GM19455 (cell line): Measurements from ENCODE around the gene ORC3.
"Not testable (repeated sequence)": the region's sequence is repeated elsewhere in the genome, so short reads cannot be mapped to it uniquely, and the experiment has no call there.

Source experiments
- ATAC-seq: cut with Tn5 transposase; IDR thresholded peaks from one replicate; pipeline ENCODE4 v1.9.1; 2021; ENCODE audit not compliant: unreplicated experiment

The ORC3 gene

GRCh38 chr6:87590990-87591389 is 1.1 kb downstream of the ORC3 start:
- ATAC-seq: no peak

DNA sequence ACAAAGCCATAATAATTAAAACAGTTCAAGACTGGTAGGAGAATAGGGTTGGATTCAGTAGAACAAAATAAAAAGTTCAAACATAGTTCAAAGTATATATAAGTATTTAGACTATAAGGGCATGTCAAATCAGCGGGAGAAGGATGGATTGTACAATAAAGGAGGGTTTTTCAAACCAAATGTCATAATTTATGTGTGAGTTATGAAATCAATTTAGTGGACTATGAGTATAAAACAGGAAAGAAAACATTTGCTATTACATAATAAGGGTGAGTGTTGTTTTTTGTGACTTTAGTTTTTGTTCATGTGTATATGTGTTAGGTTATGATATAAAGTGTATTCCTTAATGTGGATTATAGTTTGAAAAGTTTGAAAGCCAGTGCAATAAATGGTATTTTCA is 10.6 kb downstream of the ORC3 start:
- no peak for ATAC-seq

DNA sequence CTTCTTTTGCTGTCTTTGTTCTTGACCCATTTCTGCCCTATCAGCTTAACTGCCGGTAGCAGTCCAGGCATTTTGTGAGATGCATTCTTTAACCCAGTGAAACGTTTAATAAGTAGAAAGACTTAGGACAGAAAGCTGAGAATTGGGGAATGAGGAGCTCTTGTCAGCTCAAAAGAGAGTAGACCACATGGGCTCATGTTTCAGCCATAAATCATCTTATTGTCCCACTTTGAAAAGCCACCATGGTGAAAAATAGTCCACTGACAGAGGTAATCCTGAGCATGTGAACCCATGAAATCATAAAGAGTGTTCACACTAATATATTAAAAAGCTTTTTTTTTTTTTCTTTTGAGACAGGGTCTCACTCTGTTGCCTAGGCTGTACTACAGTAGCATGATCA is 16.3 kb downstream of the ORC3 start:
- ATAC-seq: no peak

DNA sequence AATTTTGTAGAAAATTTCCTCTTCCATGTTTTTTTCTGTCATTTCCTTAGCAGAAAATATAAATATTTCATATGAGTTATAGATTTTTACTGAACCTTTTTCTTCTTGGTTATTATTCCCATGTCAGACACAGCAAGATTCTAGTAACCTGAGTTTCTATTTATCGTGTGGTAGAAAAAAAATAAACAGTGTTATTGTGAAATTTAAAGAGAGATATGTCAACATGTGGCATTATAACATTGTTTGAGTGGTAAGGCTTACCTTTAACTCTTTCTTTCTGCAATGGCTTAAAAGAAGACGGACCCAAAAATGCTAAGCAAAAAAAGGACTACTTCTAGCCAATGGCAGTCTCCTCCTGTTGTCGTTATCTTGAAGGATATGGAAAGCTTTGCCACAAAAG is 18.9 kb downstream of the ORC3 start:
- no peak for ATAC-seq

GRCh38 chr6:87613018-87613417 is 23.1 kb downstream of the ORC3 start:
- not testable (repeated sequence) for ATAC-seq

DNA sequence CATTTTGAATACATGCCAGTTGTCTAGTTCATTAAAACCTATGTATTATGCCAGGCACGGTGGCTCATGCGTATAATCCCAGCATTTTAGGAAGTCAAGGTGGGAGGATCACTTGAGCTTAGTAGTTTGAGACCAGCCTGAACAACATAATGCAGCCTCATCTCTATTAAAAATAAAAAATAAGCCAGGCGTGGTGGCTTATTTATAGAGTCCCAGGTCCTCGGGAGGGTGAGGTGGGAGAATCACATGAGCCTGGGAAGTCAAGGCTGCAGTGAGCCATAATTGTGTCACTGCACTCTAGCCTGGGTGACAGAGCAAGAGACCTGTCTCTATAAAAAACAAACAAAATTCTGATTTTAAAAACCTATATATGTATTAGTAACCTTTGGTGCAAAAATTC is 27.5 kb downstream of the ORC3 start:
- ATAC-seq: no peak

DNA sequence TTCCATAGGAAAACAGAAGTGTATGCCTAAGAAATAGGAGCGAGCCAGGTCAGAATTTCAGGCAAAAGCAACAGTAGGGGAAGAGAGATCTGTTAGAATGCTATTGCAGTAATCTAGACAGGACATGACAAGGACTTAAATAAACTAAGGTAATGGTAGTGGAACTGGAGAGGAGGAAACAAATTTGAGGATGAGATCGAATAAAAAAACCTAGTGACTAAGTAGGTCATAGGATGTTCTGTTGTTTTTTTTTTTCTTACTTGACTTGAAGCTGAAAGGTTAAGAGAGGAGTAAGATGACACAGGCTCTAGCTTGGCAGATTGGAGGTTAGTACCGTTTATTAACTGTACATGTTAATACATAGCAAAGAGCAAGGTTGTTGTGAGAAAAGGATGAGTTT is 28.6 kb downstream of the ORC3 start:
- ATAC-seq: no peak

DNA sequence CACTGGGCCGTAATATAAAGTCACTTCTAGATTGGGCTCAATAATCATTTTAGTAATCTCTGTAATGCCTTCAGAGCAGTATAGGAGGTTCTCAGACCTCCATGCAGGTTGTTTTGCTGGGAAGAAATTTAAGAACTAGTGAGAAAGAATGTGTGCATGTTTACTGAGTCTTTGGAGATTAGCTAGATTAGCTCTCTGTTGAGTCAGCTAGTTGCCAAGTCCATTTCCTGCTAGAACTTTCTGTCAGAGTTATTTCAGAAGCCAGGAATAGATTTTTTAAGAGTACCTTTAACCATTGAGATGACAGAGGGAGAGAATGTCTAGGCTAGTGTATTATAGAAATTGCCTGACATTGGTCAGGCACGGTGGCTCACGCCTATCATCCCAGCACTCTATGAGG is 33.3 kb downstream of the ORC3 start:
- no peak for ATAC-seq

- no peak for ATAC-seq
These were observed 38.5 kb downstream of the ORC3 start for GRCh38 chr6:87628424-87628823.

DNA sequence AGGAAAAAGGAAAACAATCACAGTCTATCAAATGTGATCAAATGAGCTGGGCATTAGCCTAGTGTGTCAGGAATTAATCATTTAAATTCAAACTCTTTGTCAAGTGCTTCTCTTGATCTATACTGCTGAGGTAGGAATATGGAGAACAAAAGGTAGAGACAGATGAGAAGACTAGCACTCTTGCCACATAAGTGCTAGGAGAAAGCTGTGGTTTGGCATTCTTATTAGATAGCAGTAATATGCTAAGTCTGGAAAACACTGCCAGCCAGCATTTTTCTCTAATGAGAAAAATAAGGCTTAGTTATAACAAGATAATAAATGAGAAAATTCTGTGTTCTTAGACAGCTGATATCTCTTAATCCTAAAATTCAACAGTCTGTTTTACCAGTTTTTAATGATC is 38.9 kb downstream of the ORC3 start:
- ATAC-seq: no peak

DNA sequence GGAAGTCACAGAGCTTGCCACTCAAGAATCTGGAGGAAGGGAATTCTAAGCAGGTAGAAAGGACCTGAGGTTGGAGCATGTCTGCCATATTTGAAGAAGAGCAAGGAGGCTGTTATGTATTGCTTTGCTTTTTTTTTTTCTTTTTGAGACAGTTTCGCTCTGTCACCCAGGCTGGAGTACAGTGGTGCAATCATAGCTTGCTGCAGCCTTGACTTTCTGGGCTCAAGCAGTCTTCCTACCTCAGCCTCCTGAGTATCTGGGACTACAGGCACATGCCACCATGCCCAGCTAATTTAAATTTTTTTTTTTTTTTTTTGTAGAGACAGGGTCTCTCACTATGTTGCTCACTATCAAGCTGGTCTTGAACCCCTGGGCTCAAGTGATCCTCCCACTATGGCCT is 40.8 kb downstream of the ORC3 start:
- no peak for ATAC-seq

DNA sequence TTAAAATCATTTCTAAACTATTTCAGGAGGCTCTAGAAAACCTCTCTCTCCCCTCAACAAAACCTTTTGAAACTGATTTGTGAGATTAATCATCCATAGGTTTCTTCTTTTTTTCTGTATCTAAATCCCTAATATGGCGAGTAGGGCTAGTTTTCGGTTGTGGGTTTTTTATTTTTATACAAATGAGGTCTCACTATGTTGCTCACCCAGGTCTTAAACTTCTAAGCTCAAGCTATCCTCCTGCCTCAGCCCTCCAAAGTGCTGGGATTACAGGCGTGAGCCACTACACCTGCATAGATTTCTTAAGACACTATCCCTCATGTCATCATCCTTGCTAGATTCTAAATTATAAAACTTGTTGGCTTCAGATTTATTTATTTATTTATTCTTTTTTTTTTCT is 43.9 kb downstream of the ORC3 start:
- ATAC-seq: no peak

DNA sequence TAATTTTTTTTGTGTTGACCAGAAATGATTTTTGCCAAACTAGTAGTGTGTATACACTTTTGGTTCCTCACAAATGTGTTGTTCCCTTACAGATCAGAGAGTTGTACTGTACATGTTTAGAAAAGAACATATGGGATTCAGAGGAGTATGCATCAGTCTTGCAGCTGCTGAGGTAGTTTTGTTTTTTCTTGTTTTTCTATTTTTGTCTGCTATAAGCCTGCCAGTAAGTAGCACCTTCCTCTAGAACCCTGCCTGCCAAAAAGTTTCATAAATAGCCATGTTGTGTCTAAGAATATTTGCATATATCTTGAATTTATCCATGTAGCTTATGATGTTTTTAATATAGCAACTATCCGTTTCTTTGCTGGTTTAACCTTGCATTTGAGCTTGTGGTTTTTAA is 46.4 kb downstream of the ORC3 start:
- ATAC-seq: no peak

DNA sequence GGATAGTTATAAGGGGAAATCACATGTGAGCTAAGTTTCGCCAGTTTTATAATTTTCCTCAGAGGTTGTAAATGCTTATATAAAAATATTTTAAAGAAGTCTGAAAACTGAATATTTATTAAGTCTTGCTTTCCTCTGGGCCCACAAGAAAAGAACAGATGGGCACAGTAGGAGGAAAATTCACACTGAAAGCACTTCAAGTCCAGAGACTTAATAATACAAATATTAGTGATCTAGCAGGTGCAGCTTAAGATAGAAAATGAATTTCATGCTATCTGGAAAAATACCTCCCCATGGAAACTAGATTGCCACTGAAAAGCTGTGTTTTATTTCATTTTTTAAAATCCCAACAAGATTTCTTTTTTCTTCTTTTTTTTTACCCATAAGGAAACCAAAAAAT is 47.2 kb downstream of the ORC3 start:
- no peak for ATAC-seq

- no peak for ATAC-seq
These were observed 49.4 kb downstream of the ORC3 start for GRCh38 chr6:87639373-87639772.

DNA sequence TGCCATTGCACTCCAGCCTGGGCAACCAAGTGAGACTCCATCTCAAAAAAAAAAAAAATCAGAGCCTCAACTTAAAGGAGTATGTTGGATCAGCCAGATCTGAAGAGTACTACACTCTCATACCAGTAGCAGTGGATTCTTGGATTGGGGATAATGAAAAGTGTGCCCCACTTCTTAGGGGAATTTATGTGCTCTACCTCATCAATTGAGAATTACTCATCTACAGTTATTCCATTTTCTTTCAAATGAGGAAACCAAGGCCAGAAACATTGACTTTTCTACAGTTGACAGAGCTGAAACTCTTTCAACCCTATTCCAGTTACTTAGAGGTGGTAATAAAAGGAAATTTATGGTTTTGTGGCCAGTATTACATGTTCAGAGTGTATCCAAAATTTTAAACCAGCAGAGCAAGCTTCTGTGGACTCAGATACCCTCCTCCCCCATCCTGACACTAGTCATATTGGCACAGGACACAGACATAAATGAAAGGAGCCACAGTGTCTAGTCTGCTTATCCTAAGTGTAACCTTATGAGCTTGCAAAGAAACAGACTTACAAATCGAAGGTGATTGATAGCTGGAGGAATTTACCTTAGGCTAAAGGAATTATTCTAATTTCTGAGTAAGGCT is 51.2 kb downstream of the ORC3 start:
- no peak for ATAC-seq

GRCh38 chr6:87645080-87645479 is 55.1 kb downstream of the ORC3 start:
- no peak for ATAC-seq

DNA sequence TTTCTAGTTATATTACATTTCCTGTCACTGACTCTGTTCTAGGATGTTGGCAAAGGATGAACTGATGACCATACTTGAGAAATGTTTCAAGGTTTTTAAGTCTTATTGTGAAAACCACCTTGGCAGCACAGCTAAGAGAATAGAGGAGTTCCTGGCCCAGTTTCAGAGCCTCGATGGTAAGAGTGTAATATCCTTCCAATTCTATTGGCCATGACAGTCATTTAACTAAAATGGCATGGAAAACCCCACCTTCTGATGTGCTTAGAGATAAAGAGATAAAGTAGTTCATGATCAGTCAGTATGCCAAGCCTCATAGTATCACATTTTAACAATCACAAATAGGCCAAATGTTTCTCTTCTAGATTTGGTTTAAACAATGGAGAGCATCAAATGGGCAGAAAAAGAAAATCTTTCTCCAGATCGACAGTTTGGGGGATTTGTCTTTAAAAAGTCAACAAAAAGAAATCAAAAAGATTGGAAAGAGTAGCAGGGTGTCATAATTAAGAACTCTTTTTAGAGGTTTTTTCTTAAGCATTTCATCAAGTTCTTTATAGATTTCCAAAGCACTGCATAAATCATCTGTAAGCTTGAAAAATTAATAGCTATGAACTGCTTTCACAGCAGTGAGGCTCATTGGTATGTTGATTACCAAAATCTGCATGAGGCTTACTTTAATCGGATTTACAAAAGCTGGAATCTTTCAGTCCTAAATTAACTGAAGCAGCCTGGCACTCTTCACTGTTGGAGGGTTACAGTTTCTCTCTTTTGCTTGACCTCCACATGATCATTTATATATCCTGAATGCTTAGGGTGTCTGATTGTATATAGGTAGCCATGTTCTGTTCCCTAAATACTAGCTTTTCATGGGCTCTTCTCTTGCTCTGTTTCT is 63.4 kb downstream of the ORC3 start:
- no peak for ATAC-seq

DNA sequence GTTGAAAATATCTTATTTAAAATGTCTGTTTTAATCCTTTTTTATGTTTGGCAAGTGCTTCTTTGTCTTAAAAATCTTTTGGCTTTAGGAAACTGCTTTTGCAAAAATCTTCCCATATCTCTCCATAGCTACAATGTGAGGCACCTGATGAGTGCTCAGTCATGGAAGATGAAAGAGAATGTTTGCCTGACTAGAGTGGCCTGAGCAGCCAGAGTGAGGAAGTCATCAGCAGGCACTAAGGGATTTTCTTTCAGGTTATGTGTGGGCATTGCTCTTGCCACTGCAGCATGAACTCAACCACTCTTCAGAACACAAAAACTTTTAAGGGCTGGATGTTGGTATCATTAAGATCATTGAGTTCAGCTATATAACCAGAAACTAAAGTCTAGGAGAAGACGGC is 64.2 kb downstream of the ORC3 start:
- ATAC-seq: no peak

DNA sequence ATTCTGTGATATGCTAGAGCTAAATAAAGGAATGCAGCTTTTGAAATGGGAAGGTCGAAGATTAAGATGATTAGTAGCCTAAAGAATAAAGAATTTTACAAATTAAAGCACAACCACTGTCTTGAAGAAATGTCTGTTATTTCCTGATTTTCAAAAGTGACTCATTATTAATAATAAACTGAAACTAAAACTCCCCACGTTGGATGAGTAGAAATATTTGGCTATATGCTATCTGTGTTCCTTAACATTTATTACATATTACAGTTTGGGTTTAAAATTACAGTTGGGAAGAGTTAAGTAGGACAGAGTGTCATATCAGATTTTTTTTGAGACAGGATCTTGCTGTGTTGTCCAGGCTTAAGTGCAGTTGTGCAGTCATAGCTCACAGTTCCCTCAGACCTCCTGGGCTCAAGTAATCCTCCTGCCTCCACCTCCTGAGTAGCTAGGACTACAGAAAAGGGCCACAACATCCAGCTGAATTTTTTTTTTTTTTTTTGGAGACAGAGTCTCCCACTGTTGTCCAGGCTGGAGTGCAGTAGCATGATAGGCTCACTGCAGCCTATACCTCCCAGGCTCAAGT is 65.0 kb downstream of the ORC3 start:
- ATAC-seq: no peak

GRCh38 chr6:87655824-87656223 is 65.9 kb downstream of the ORC3 start:
- no peak for ATAC-seq

GRCh38 chr6:87656857-87657256 is 66.9 kb downstream of the ORC3 start:
- peak; percentile 70 for ATAC-seq
